Measurements from ENCODE around the gene RBM47. TPM values are rescaled to one million over a fixed set of nuclear protein-coding genes. Genes with fewer than 3 reads are reported as not detected.

Gene RBM47
- total and polyA plus RNA-seq, 9 of the 15 experiments (the other 6 are each of a cell fraction or from before 2014, with no cell fraction given): 1.4 to 6.4 (median 3.3) TPM

- CTCF ChIA-PET (ENCODE audit: low intra/inter-chr PET ratio): no interaction called here
- no peak for ATAC-seq
Observed at GRCh38 chr4:40559585-40560465, 69.8 kb downstream of the RBM47 start.

More at GRCh38 chr4:40559585-40560465, 69.8 kb downstream of the RBM47 start:
- no peaks in the 10 kb centered on the region for H3K36me3 ChIP-seq (ENCODE audit: control insufficient read depth, insufficient read depth, low read length)
- POLR2A ChIA-PET: interaction anchor here (1.2 kb wide), 1 partner anchor 10 kb away, joined by 3 read pairs; no protein-coding TSS in a partner anchor
- H3K79me2 ChIP-seq (ENCODE audit: control insufficient read depth, insufficient read depth, low read length): no peaks in the 10 kb centered on the region
- H3K4me2 ChIP-seq (ENCODE audit: insufficient read depth, low read length): no peak overlapping the region
- intact Hi-C loops (cut with micrococcal nuclease): no loop called here
- no peak overlapping the region for H3K9ac ChIP-seq (ENCODE audit: insufficient read depth in 1 of 2, low read depth in 2 of 2, low read length in 2 of 2)
- no peak for FAIRE-seq
- no peaks in the 10 kb centered on the region for H3K9me1 ChIP-seq (ENCODE audit: control insufficient read depth, insufficient read depth, low read length)
- no peak overlapping the region for H2AFZ ChIP-seq (ENCODE audit: low read depth, low read length)
- in situ Hi-C loops (cut with MboI): no loop called here
- H3K4me3 ChIP-seq: no peak overlapping the region
- 17% methylated on average over 5 of the region's 5 CpGs for WGBS (ENCODE audit: insufficient coverage, low coverage, missing lambda C conversion rate)
- BruUV-seq (replicated peaks): no TSS peak
- no peaks in the 10 kb centered on the region for H3K4me1 ChIP-seq (replicated peaks in 1 of 2; ENCODE audit: control insufficient read depth in 2 of 2, insufficient read depth in 2 of 2, low read length in 2 of 2)
- H4K20me1 ChIP-seq (replicated peaks; ENCODE audit: control insufficient read depth, insufficient read depth, low read length): no peaks in the 10 kb centered on the region
- no peaks in the 10 kb centered on the region for H3K9me3 ChIP-seq (replicated peaks; ENCODE audit: control insufficient read depth, insufficient read depth, low read depth, low read length)
- no peak for DNase-seq (ENCODE audit: extremely low read depth in 1 of 4, low spot score in 3 of 4)
- TF ChIP-seq TRIM24 (IDR thresholded peaks at IDR 0.05) (no peak), ZBTB43 (CRISPR knock-in tag; IDR thresholded peaks at IDR 0.05) (no peak), ZNF77 (CRISPR knock-in tag; IDR thresholded peaks at IDR 0.05) (no peak), NFYB (IDR thresholded peaks at IDR 0.05; ENCODE audit: extremely low read depth, insufficient read length) (no peak), HDAC3 (IDR thresholded peaks at IDR 0.05; ENCODE audit: borderline replicate concordance, partially characterized antibody) (no peak), COPS2 (conservative IDR thresholded peaks at IDR 0.05) (no peak), SIX5 (IDR thresholded peaks at IDR 0.05; ENCODE audit: borderline replicate concordance in 1 of 2, insufficient read depth in 1 of 2, low read depth in 1 of 2, low read length in 2 of 2) (no peak), ZNF24 (IDR thresholded peaks at IDR 0.05) (no peak), ATF2 (CRISPR knock-in tag; IDR thresholded peaks at IDR 0.05) (no peak), MCM7 (IDR thresholded peaks at IDR 0.05) (no peak), TCF15 (CRISPR knock-in tag; IDR thresholded peaks at IDR 0.05) (no peak), EWSR1 (IDR thresholded peaks at IDR 0.05; ENCODE audit: borderline replicate concordance, low read depth, partially characterized antibody) (no peak), L3MBTL2 (IDR thresholded peaks at IDR 0.05) (no peak), SMAD1 (IDR thresholded peaks at IDR 0.05; ENCODE audit: low read depth, low read length, partially characterized antibody) (no peak), BRCA1 (IDR thresholded peaks at IDR 0.05) (no peak), BRCA1 (CRISPR knock-in tag; IDR thresholded peaks at IDR 0.05) (no peak), DPF2 (IDR thresholded peaks at IDR 0.05) (no peak), RBM15 (IDR thresholded peaks at IDR 0.05; ENCODE audit: insufficient read depth, low read length) (no peak)
- TF ChIP-seq, protein P1, sequence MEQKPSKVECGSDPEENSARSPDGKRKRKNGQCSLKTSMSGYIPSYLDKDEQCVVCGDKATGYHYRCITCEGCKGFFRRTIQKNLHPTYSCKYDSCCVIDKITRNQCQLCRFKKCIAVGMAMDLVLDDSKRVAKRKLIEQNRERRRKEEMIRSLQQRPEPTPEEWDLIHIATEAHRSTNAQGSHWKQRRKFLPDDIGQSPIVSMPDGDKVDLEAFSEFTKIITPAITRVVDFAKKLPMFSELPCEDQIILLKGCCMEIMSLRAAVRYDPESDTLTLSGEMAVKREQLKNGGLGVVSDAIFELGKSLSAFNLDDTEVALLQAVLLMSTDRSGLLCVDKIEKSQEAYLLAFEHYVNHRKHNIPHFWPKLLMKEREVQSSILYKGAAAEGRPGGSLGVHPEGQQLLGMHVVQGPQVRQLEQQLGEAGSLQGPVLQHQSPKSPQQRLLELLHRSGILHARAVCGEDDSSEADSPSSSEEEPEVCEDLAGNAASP (IDR thresholded peaks at IDR 0.05): no peak
- H3K27ac ChIP-seq (ENCODE audit: extremely low read depth, low read depth, low read length): no peak overlapping the region
- no peaks in the 10 kb centered on the region for H3K27me3 ChIP-seq (ENCODE audit: control insufficient read depth in 2 of 2, insufficient read depth in 2 of 2, low read length in 2 of 2)
